ENCODE results near the gene SMARCAL1. TPM values are rescaled to one million over a fixed set of nuclear protein-coding genes. Genes with fewer than 3 reads are reported as not detected.

Gene SMARCAL1
- total and polyA plus RNA-seq, 8 donors, result 5.5 to 12.8 (median 7.4) TPM

DNA sequence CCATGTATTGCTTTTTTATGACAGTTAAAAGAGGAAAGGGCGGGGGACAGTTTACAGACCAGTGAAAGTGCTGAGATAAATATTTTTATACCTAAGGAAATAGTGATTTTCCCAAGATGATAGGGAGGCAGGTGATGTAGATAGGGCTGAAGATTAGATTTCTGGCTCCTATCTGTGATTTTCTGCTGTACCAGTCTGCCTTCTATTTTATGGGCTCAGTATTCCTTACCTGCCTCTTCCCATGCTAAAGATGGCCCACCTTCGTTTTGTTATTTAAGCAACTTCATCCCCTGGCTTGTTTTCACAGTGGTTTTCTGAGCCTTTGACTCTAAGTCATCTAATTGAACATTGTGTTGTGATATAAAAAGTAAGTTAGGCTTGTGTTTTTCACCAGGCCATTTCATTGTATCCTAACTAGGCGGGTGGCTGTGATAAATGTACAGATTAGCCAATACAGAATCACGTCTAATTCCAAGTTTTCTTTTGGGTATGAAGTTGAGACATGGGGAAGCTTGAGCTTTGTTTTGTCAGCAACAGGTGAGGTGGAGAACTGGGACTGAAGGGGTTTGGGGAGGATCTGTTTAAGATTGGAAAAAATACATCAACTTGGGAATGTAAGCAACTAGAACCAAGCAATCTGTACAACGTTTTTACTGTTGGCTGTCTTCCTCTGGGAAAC, 91.6 kb downstream of the SMARCAL1 start:
- peaks cover 9 to 26% (median 12%) of the 10 kb centered on the region in 3 donors for H3K4me1 ChIP-seq
- TF ChIP-seq, protein P1, sequence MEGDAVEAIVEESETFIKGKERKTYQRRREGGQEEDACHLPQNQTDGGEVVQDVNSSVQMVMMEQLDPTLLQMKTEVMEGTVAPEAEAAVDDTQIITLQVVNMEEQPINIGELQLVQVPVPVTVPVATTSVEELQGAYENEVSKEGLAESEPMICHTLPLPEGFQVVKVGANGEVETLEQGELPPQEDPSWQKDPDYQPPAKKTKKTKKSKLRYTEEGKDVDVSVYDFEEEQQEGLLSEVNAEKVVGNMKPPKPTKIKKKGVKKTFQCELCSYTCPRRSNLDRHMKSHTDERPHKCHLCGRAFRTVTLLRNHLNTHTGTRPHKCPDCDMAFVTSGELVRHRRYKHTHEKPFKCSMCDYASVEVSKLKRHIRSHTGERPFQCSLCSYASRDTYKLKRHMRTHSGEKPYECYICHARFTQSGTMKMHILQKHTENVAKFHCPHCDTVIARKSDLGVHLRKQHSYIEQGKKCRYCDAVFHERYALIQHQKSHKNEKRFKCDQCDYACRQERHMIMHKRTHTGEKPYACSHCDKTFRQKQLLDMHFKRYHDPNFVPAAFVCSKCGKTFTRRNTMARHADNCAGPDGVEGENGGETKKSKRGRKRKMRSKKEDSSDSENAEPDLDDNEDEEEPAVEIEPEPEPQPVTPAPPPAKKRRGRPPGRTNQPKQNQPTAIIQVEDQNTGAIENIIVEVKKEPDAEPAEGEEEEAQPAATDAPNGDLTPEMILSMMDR (IDR thresholded peaks at IDR 0.05), result no peak
- ATAC-seq, result no peak
- 64% methylated on average over 5 of the region's 5 CpGs for whole genome bisulfite sequencing, 2 donors
- no peak overlapping the region for H3K4me3 ChIP-seq
- H3K36me3 ChIP-seq, result peaks cover 0 to 37% (median 30%) of the 10 kb centered on the region in 3 donors
- no peaks in the 10 kb centered on the region for H3K9me3 ChIP-seq
- no peaks in the 10 kb centered on the region for H3K27me3 ChIP-seq
- intact Hi-C loops (cut with DNase I), result no loop called here
- DNase-seq, result no peak
- H3K27ac ChIP-seq, result no peak overlapping the region
- FAIRE-seq, result no peak

DNA sequence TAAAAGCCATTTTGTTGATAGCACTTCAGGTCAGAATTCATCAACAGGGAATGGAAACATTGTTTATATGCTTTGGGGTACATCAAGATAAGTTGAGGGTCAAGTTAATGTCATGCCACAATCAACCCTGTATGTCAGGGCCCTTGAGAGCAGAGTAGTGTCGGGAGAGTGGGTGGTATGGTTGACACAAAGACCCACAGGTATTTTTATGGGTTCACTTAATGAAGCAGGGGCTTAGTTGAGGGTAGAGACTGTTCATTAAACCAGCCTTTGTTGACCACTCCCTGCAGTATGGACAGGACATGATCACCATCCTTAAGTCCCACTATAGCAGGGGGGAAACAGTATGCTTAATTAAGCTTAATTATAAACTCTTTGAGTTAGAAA, 92.1 kb downstream of the SMARCAL1 start:
- intact Hi-C loops (cut with DNase I), result no loop called here
- H3K9me3 ChIP-seq, result no peaks in the 10 kb centered on the region
- TF ChIP-seq, protein P1 (IDR thresholded peaks at IDR 0.05), result no peak
- peaks cover 0 to 37% (median 30%) of the 10 kb centered on the region in 3 donors for H3K36me3 ChIP-seq
- FAIRE-seq (no peak), DNase-seq (no peak), ATAC-seq (peak in 1 of 4 donors; percentile 5)
- H3K27me3 ChIP-seq, result no peaks in the 10 kb centered on the region
- no peak overlapping the region for H3K4me3 ChIP-seq
- WGBS, 2 donors, result 89 to 92% methylated on average over 1 of the region's 1 CpG
- H3K27ac ChIP-seq, result no peak overlapping the region
- H3K4me1 ChIP-seq, result peaks cover 9 to 26% (median 12%) of the 10 kb centered on the region in 3 donors

DNA sequence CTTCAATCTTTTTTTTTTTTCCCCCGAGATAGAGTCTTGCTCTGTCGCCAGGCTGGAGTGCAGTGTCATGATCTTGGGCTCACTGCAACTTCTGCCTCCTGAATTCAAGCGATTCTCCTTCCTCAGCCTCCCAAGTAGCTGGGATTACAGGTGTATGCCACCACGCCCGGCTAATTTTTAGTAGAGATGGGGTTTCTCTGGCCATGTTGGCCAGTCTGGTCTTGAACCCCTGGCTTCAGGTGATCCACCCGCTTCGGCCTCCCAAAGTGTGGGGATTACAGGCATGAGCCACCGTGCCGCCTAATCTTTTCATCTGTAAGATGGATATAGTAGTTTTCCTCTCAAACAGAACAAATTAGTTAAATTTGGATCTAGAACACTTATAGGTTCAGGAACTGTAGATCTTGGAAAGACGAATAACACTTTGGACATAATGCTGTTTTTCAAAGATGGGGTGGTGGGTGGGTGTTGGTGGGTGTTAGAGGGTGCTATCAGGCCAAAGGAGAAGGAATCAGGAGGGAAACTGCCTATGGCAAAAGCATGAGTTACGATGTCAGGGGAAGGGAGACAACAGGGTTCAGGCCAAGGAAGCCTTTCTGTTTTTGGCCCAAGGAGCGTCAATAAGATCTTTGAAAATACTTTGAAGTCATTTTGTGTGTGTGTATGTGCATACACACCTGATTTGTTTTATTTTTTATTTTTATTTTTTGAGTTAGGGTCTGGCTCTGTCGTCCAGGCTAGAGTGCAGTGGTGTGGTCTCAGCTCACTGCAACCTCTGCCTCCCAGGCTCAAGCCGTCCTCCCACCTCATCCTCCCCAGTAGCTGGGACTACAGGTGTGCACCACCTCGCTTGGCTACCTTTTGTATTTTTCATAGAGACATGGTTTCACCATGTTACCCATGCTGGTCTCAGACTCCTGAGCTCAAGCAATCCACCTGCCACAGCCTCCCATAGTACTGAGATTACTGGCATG, 93.1 kb downstream of the SMARCAL1 start:
- FAIRE-seq (no peak), ATAC-seq (no peak), DNase-seq (no peak)
- 94% methylated on average over 15 of the region's 15 CpGs for WGBS, 2 donors
- TF ChIP-seq, protein P1 (IDR thresholded peaks at IDR 0.05), result no peak
- Histone ChIP-seq H3K27ac (no peak overlapping the region), H3K36me3 (peaks cover 0 to 30% (median 26%) of the 10 kb centered on the region in 3 donors), H3K4me1 (peaks cover 3 to 17% (median 7%) of the 10 kb centered on the region in 3 donors), H3K4me3 (no peak overlapping the region), H3K9me3 (no peaks in the 10 kb centered on the region), H3K27me3 (no peaks in the 10 kb centered on the region)
- intact Hi-C loops (cut with DNase I), result no loop called here

DNA sequence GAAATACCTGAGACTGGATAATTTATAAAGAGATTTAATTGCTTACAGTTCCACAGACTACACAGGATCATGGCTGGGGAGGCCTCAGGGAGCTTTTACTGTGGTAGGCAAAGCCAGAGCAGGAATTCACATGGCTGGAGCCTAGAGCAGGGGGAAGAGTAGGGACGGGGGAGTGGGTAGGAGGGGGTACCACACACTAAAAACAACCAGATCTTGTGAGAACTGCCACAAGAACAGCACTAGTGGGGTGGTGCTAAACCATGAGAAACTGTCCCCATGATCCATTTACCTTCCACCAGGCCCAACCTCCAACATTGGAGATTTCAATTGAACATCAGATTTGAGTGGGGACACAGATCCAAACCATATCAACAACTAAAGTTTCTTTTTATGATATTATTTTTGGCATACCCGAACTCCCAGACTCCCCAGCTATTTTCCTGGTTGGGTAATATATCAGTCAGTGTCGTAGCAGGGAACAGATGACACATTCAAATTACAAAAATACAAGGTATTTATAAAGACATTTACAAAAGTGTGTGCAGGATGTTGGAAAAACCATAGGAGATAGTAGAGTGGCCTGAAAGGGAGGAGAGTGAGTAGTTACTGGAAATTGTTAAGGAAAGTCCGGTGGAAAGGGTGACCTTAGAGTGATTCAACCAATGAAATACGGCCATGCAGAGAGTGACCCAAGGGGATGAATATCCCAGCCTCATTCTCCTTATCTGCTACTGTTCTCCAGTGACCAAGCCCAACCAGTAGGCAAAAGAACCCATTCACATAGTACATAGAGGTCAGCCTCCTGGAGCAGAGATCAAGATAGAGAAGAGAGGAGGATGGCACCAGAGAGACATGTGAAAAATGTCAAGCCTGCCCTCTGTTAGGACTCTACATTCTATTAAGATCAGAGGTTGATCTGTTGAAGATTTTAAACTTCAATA, 95.2 kb downstream of the SMARCAL1 start:
- 77 to 89% methylated on average over 5 of the region's 5 CpGs for WGBS, 2 donors
- FAIRE-seq, result no peak
- Histone ChIP-seq H3K4me1 (peaks cover 0 to 1% (median 0%) of the 10 kb centered on the region in 3 donors), H3K4me3 (no peak overlapping the region), H3K27ac (no peak overlapping the region), H3K36me3 (peaks cover 0 to 11% (median 6%) of the 10 kb centered on the region in 3 donors), H3K9me3 (no peaks in the 10 kb centered on the region), H3K27me3 (no peaks in the 10 kb centered on the region)
- intact Hi-C loops (cut with DNase I), result no loop called here
- no peak for DNase-seq
- TF ChIP-seq, protein P1 (IDR thresholded peaks at IDR 0.05), result no peak
- ATAC-seq, result peak in 2 of 4 donors; percentile 17 to 20
